ENCODE measurements around the gene GPR55. TPM values are rescaled to one million over a fixed set of nuclear protein-coding genes. Genes with fewer than 3 reads are reported as not detected.

GPR55 gene
- total and polyA plus RNA-seq, 2 donors = 1.9 to 2.1 TPM

- Histone ChIP-seq H3K9me3 (ENCODE audit: control insufficient read depth in 2 of 2, insufficient read depth in 1 of 2, low read length in 1 of 2) (no peaks in the 10 kb centered on the region), H3K4me1 (ENCODE audit: control insufficient read depth in 2 of 2, insufficient read depth in 2 of 2, low read length in 2 of 2) (peaks cover 24 to 40% of the 10 kb centered on the region in 2 donors), H3K27me3 (ENCODE audit: control insufficient read depth in 2 of 2, insufficient read depth in 1 of 2, low read length in 1 of 2) (no peaks in the 10 kb centered on the region), H3K27ac (ENCODE audit: low read depth in 1 of 2, low read length in 1 of 2) (no peak overlapping the region), H3K4me3 (ENCODE audit: low read length in 2 of 2) (no peak overlapping the region), H3K36me3 (ENCODE audit: control insufficient read depth in 2 of 2, insufficient read depth in 2 of 2, low read length in 1 of 2) (peaks cover 27% of the 10 kb centered on the region in 2 donors)
- 92% methylated on average over 7 of the region's 7 CpGs for WGBS
- no peak for DNase-seq (ENCODE audit: low read depth in 6 of 9, low spot score in 9 of 9)
Measured at GRCh38 chr2:230881840-230882239, 43.2 kb downstream of the GPR55 start.

- peaks cover 44 to 46% of the 10 kb centered on the region in 2 donors for H3K36me3 ChIP-seq (ENCODE audit: control insufficient read depth in 2 of 2, insufficient read depth in 2 of 2, low read length in 1 of 2)
- 79% methylated on average over 9 of the region's 9 CpGs for WGBS
Measured at GRCh38 chr2:230879891-230880290, 45.2 kb downstream of the GPR55 start.

GRCh38 chr2:230879271-230879882 lies 45.7 kb downstream of the GPR55 start:
- H3K27ac ChIP-seq (ENCODE audit: low read depth in 1 of 2, low read length in 1 of 2) = peak overlapping the region in 1 of 2 donors; percentile 79
- DNase-seq (ENCODE audit: low read depth in 6 of 9, low spot score in 9 of 9) = no peak
- H3K4me3 ChIP-seq (ENCODE audit: low read length in 2 of 2) = no peak overlapping the region
- no peaks in the 10 kb centered on the region for H3K27me3 ChIP-seq (ENCODE audit: control insufficient read depth in 2 of 2, insufficient read depth in 1 of 2, low read length in 1 of 2)
- peaks cover 50 to 51% of the 10 kb centered on the region in 2 donors for H3K36me3 ChIP-seq (ENCODE audit: control insufficient read depth in 2 of 2, insufficient read depth in 2 of 2, low read length in 1 of 2)
- H3K9me3 ChIP-seq (ENCODE audit: control insufficient read depth in 2 of 2, insufficient read depth in 1 of 2, low read length in 1 of 2) = no peaks in the 10 kb centered on the region
- 93% methylated on average over 11 of the region's 11 CpGs for WGBS
- H3K4me1 ChIP-seq (ENCODE audit: control insufficient read depth in 2 of 2, insufficient read depth in 2 of 2, low read length in 2 of 2) = peaks cover 19 to 45% of the 10 kb centered on the region in 2 donors

More at GRCh38 chr2:230879891-230880290, 45.2 kb downstream of the GPR55 start:
- Histone ChIP-seq H3K27ac (ENCODE audit: low read depth in 1 of 2, low read length in 1 of 2) (no peak overlapping the region), H3K4me3 (ENCODE audit: low read length in 2 of 2) (no peak overlapping the region), H3K4me1 (ENCODE audit: control insufficient read depth in 2 of 2, insufficient read depth in 2 of 2, low read length in 2 of 2) (peaks cover 19 to 41% of the 10 kb centered on the region in 2 donors), H3K27me3 (ENCODE audit: control insufficient read depth in 2 of 2, insufficient read depth in 1 of 2, low read length in 1 of 2) (no peaks in the 10 kb centered on the region), H3K9me3 (ENCODE audit: control insufficient read depth in 2 of 2, insufficient read depth in 1 of 2, low read length in 1 of 2) (no peaks in the 10 kb centered on the region)
- DNase-seq (ENCODE audit: low read depth in 6 of 9, low spot score in 9 of 9) = no peak

- WGBS = 78% methylated on average over 10 of the region's 10 CpGs
- no peak for DNase-seq (ENCODE audit: low read depth in 6 of 9, low spot score in 9 of 9)
- H3K4me1 ChIP-seq (ENCODE audit: control insufficient read depth in 2 of 2, insufficient read depth in 2 of 2, low read length in 2 of 2) = peaks cover 19 to 49% of the 10 kb centered on the region in 2 donors
- peaks cover 56 to 58% of the 10 kb centered on the region in 2 donors for H3K36me3 ChIP-seq (ENCODE audit: control insufficient read depth in 2 of 2, insufficient read depth in 2 of 2, low read length in 1 of 2)
- no peaks in the 10 kb centered on the region for H3K9me3 ChIP-seq (ENCODE audit: control insufficient read depth in 2 of 2, insufficient read depth in 1 of 2, low read length in 1 of 2)
- H3K4me3 ChIP-seq (ENCODE audit: low read length in 2 of 2) = no peak overlapping the region
- no peaks in the 10 kb centered on the region for H3K27me3 ChIP-seq (ENCODE audit: control insufficient read depth in 2 of 2, insufficient read depth in 1 of 2, low read length in 1 of 2)
- peak overlapping the region; percentile 74 to 79 for H3K27ac ChIP-seq (ENCODE audit: low read depth in 1 of 2, low read length in 1 of 2)
Measured at GRCh38 chr2:230878599-230879188, 46.3 kb downstream of the GPR55 start.

GRCh38 chr2:230877759-230878598 lies 47.1 kb downstream of the GPR55 start:
- Histone ChIP-seq H3K4me1 (ENCODE audit: control insufficient read depth in 2 of 2, insufficient read depth in 2 of 2, low read length in 2 of 2) (peaks cover 19 to 56% of the 10 kb centered on the region in 2 donors), H3K36me3 (ENCODE audit: control insufficient read depth in 2 of 2, insufficient read depth in 2 of 2, low read length in 1 of 2) (peaks cover 64 to 65% of the 10 kb centered on the region in 2 donors), H3K27ac (ENCODE audit: low read depth in 1 of 2, low read length in 1 of 2) (peak overlapping the region; percentile 77 to 79), H3K27me3 (ENCODE audit: control insufficient read depth in 2 of 2, insufficient read depth in 1 of 2, low read length in 1 of 2) (no peaks in the 10 kb centered on the region), H3K4me3 (ENCODE audit: low read length in 2 of 2) (no peak overlapping the region), H3K9me3 (ENCODE audit: control insufficient read depth in 2 of 2, insufficient read depth in 1 of 2, low read length in 1 of 2) (no peaks in the 10 kb centered on the region)
- DNase-seq (ENCODE audit: low read depth in 6 of 9, low spot score in 9 of 9) = peak in 2 of 9 donors; percentile 59 to 84
- WGBS = 20% methylated on average over 20 of the region's 20 CpGs

- Histone ChIP-seq H3K27me3 (ENCODE audit: control insufficient read depth in 2 of 2, insufficient read depth in 1 of 2, low read length in 1 of 2) (no peaks in the 10 kb centered on the region), H3K9me3 (ENCODE audit: control insufficient read depth in 2 of 2, insufficient read depth in 1 of 2, low read length in 1 of 2) (no peaks in the 10 kb centered on the region), H3K4me1 (ENCODE audit: control insufficient read depth in 2 of 2, insufficient read depth in 2 of 2, low read length in 2 of 2) (peaks cover 19 to 64% of the 10 kb centered on the region in 2 donors), H3K36me3 (ENCODE audit: control insufficient read depth in 2 of 2, insufficient read depth in 2 of 2, low read length in 1 of 2) (peaks cover 71% of the 10 kb centered on the region in 2 donors), H3K4me3 (ENCODE audit: low read length in 2 of 2) (no peak overlapping the region), H3K27ac (ENCODE audit: low read depth in 1 of 2, low read length in 1 of 2) (peak overlapping the region; percentile 77 to 79)
- DNase-seq (ENCODE audit: low read depth in 6 of 9, low spot score in 9 of 9) = peak in 1 of 9 donors; percentile 50
- 82% methylated on average over 27 of the region's 27 CpGs for WGBS
Measured at GRCh38 chr2:230877116-230877758, 47.8 kb downstream of the GPR55 start.

- Histone ChIP-seq H3K27me3 (ENCODE audit: control insufficient read depth in 2 of 2, insufficient read depth in 1 of 2, low read length in 1 of 2) (no peaks in the 10 kb centered on the region), H3K27ac (ENCODE audit: low read depth in 1 of 2, low read length in 1 of 2) (no peak overlapping the region), H3K4me1 (ENCODE audit: control insufficient read depth in 2 of 2, insufficient read depth in 2 of 2, low read length in 2 of 2) (peaks cover 27 to 80% of the 10 kb centered on the region in 2 donors), H3K9me3 (ENCODE audit: control insufficient read depth in 2 of 2, insufficient read depth in 1 of 2, low read length in 1 of 2) (no peaks in the 10 kb centered on the region), H3K36me3 (ENCODE audit: control insufficient read depth in 2 of 2, insufficient read depth in 2 of 2, low read length in 1 of 2) (peaks cover 74 to 80% of the 10 kb centered on the region in 2 donors), H3K4me3 (ENCODE audit: low read length in 2 of 2) (no peak overlapping the region)
- 97% methylated on average over 34 of the region's 34 CpGs for WGBS
- no peak for DNase-seq (ENCODE audit: low read depth in 6 of 9, low spot score in 9 of 9)
Measured at GRCh38 chr2:230875347-230876315, 49.4 kb downstream of the GPR55 start.

- no peak overlapping the region for H3K27ac ChIP-seq (ENCODE audit: low read depth in 1 of 2, low read length in 1 of 2)
- WGBS = 97% methylated on average over 10 of the region's 10 CpGs
- no peak overlapping the region for H3K4me3 ChIP-seq (ENCODE audit: low read length in 2 of 2)
- H3K36me3 ChIP-seq (ENCODE audit: control insufficient read depth in 2 of 2, insufficient read depth in 2 of 2, low read length in 1 of 2) = peaks cover 74 to 80% of the 10 kb centered on the region in 2 donors
- no peaks in the 10 kb centered on the region for H3K27me3 ChIP-seq (ENCODE audit: control insufficient read depth in 2 of 2, insufficient read depth in 1 of 2, low read length in 1 of 2)
- no peak for DNase-seq (ENCODE audit: low read depth in 6 of 9, low spot score in 9 of 9)
- peaks cover 33 to 87% of the 10 kb centered on the region in 2 donors for H3K4me1 ChIP-seq (ENCODE audit: control insufficient read depth in 2 of 2, insufficient read depth in 2 of 2, low read length in 2 of 2)
- no peaks in the 10 kb centered on the region for H3K9me3 ChIP-seq (ENCODE audit: control insufficient read depth in 2 of 2, insufficient read depth in 1 of 2, low read length in 1 of 2)
Measured at GRCh38 chr2:230874876-230875275, 50.2 kb downstream of the GPR55 start.

All from thymus (tissue), 11 donors.